NCI-H1092 (cell line): ENCODE data around the gene FAM227B.
"Not testable (repeated sequence)": the region's sequence is repeated elsewhere in the genome, so short reads cannot be mapped to it uniquely, and the experiment has no call there.

Experiments used
- DNase-seq: peaks from one replicate; lab custom pipeline; 2025; lab: John Stamatoyannopoulos, UW

FAM227B gene

GRCh38 chr15:49379996-49380395 is 240.6 kb downstream of the FAM227B start:
- DNase-seq = no peak

DNA sequence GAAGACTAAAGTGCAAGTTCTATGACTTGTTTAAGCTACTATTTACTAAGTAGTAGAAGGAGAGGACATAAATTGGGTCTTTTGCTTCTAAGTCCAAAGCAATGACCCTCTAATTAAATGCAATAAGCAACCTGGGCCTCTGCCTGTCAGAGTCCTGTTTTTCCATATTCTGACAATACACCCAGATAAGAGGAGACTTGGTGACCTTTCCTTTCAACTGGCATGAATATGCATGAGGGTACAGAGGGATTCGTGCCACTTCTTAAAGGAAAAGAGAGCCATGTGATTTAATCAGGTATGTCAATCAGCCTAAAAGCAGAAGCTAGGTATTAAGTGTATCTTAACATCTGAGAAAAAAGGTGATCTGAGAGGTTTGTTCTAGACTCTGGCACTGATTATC is 248.3 kb downstream of the FAM227B start:
- DNase-seq = no peak

DNA sequence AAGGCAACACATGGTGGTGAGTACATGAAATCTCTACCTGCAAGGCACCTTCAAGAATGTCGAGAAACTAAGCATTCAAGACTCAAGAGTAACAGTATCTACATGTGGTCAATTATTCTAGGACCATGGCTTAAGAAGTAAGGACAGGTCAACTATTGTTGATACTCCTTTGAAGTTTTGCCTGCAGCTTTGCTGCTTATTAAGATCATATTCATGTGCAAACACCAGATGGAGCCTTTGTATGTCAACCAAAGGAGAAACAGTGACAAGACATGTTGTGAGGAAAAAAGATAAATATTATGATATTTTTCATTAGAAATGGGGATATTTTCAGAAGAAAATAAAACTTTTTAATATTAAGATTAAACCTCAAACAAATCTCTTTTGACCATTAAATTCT is 249.8 kb downstream of the FAM227B start:
- no peak for DNase-seq

DNA sequence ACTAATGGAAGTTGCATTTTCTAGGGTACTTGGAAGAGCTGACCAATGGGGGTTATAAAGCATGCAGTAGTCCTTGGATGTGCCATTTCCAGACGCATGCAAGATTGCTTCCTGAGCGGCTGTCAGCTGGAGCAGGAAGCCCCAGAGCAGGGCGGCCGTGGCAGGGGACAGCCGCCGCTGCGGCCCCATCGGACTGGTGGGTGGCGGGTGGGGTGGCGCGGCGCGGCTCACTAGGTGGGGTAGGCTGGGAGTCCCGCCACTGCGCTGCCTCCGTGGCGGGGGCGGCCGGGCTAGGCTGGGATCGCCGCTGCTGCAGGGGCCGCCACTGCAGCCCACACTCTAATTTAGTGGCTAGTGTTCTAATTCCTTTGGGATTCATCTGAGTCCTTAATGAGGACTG is 254.1 kb downstream of the FAM227B start:
- DNase-seq = no peak

DNA sequence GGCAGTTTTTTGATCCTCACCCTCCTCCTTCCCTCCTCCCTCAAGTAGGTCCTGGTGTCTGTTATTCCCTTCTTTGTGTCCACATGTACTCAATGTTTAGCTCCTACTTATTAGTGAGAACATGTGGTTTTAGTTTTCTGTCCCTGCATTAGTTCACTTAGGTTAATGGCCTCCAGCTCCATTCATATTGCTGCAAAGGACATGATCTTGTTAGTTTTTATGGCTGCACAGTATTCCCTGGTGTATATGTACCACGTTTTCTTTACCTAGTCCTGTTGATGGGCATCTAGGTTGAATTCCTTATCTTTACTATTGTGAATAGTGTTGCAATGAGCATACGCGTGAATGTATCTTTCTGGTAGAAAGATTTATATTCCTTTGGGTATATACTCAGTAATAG is 259.2 kb downstream of the FAM227B start:
- no peak for DNase-seq

GRCh38 chr15:49354439-49354838 is 266.2 kb downstream of the FAM227B start:
- not testable (repeated sequence) for DNase-seq

GRCh38 chr15:49343546-49343945 is 277.1 kb downstream of the FAM227B start:
- DNase-seq = no peak

GRCh38 chr15:49339656-49340055 is 281.0 kb downstream of the FAM227B start:
- DNase-seq = no peak

DNA sequence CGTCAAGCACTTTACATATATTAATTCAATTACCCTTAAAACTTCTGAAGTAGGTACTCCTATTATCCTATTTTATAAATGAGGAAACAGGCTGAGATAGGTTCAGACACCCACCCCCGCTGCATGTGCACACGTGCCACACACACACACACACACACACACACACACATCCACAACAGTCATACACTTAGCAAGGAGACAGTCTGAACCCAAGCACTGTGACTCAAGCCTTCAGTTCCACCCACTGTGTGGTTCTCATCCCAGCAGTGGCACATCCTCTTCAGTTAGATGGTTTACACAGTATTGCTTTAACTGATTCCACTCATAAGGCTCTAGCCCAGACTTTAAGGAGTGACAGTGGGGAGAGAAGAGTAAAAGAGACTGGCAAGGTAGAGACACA is 288.7 kb downstream of the FAM227B start:
- no peak for DNase-seq

DNA sequence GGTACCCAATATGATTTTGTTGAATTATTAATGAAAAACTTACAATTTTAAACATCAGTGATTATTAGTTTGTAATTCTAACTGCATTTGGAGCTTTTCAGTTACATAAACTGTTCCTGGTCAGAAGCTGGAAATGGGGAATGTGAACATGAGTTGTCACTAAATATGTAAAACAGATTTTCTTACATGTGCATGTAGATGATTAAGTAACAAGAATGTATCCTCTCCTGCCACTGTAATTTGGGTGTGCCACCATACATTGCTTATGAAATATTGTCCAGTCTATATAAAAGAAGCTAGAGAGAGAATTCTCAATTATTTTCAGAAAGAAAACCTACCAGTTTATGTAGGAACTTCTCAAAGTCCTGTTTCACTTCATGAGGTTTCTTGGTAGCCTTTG is 289.2 kb downstream of the FAM227B start:
- no peak for DNase-seq

- DNase-seq = no peak
Observed at GRCh38 chr15:49330166-49330565, 290.5 kb downstream of the FAM227B start.

GRCh38 chr15:49328941-49329340 is 291.7 kb downstream of the FAM227B start:
- no peak for DNase-seq

DNA sequence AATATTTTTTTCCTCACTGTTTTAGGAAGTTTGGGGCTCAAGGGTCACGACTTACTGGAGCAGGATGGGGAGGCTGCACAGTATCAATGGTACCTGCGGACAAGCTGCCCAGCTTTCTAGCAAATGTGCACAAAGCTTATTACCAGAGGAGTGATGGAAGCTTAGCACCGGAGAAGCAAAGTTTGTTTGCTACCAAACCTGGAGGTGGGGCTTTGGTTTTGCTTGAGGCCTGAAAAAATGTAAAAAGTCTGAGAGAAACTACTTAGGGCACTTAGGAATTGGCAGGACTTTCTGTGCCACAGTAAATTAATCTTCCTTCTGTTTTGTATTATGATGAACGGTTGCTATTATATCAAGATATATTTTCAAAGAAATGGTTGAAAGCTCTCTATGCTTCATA is 292.7 kb downstream of the FAM227B start:
- no peak for DNase-seq

DNA sequence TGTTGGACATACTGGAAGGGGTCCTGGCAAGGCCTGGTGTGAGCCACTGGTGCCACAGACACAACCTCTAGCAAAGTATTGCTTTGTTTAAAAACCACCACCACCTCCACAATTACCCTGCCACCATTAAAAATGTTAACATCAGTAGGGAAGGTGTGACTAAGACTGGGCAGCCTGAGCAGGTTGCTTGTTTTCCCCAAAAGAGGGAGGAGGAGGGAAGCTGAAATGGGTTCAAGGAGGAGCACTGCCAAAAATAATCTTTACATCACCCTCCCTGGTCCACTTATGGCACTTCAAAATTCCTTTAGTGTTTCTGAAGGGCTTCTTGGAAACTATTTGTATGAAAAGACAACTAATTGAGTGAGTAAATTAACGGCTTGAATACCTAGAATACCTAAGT is 297.4 kb downstream of the FAM227B start:
- DNase-seq = no peak

- DNase-seq = no peak
Observed at GRCh38 chr15:49320351-49320750, 300.3 kb downstream of the FAM227B start.

- no peak for DNase-seq
Observed at GRCh38 chr15:49315391-49315823, 305.2 kb downstream of the FAM227B start.

- DNase-seq = no peak
Observed at GRCh38 chr15:49314716-49315115, 305.9 kb downstream of the FAM227B start.

GRCh38 chr15:49313650-49314049 is 307.0 kb downstream of the FAM227B start:
- DNase-seq = no peak

DNA sequence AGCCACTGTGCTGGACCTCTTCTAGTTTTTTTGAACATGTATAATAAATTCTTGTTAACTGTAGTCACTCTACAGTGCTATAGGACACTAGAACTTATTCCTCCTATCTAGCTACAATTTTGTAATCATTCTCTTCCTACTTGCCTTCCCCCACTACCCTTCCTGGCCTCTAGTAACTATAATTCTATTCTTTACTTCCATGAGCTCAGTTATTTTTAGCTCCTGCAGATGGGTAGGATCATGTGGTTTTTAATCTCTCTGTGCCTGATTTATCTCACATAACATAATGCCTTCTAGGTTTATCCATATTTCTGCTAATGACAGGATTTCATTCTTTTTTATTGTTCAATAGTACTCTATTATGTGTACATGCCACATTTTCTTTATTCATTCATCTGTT is 310.7 kb downstream of the FAM227B start:
- DNase-seq = no peak

DNA sequence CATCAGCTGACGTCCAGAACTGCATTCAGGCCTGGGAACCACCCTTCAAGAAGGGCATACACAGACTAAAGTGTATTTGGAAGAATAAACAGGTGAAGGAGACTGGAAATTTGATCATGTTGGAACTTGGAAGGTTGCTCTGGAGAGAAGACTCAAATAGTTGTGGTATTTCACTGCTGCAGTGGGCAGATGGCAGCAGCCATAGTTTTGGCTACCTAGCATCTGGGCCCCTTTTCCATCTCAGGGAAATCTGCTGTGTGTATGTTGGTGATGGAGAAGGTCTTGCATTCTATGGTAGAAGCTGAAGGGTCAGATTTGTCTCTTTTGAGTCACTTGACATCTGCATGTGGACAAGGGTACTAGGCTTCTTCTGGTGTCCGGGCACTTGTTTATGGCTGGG is 311.9 kb downstream of the FAM227B start:
- DNase-seq = no peak

DNA sequence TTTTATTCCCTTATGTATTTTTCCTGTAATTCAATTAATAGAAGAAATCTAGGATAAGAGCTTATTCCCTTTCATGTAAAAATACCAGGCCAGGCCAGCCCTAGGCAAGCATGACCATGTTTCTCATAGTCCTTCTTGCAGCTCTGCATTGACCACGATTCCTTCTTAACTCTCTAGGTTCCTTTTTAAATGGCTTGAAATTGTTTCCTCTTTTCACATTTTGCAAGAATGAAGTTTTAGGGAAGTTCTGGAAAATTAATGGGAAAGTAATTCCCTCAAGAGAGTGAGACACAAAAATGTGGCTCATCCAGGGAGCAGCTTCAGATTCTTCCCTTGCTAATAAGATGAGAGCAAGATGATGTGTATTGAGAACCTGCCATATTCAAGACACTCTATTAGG is 314.1 kb downstream of the FAM227B start:
- no peak for DNase-seq

- DNase-seq = no peak
Observed at GRCh38 chr15:49303003-49303402, 317.6 kb downstream of the FAM227B start.

DNA sequence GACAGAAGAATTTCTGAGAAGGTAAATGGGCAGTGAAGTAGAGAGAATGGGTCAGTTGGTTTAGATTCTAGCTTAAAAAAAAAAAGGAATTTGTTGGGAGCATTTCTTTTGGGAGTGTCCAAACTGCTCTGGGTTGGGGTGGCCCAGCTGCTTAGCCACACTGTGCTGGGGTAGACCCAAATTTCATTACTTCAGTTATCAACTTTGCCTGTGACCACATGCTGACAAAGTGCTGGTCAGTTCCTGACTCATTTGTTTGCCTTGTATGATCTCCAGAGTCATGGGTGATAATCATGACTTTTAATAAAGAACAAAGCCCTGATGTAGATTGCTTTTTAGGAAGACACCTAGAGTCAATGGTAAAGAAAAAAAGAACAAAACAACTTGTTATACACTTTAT is 319.1 kb downstream of the FAM227B start:
- DNase-seq = no peak

DNA sequence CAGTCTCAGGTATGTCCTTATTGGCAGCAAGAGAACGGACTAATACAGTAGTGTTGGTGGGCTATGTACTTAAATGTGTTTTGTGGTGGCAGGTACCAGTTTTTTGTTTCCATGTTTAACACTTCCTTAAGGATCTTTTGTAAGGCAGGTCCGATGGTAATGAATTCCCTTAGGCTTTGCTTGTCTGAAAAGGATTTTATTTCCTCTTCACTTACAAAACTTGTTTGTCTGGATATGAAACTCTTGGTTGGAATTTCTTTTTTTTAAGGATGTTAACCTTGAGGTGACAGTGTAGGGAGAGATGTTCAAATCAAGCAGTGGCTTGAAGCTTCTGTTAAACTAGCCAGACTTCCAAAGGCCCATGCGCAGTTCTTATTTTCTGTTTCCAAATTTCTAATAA is 319.8 kb downstream of the FAM227B start:
- no peak for DNase-seq

- no peak for DNase-seq
Observed at GRCh38 chr15:49297584-49297983, 323.0 kb downstream of the FAM227B start.
